RWPE2 (cell line): Measurements from ENCODE around the gene PAX8.

ENCODE experiments used
- ATAC-seq: fragments of 200-7000 bp; cut with Tn5 transposase; 3 replicates; pipeline ENCODE4 v1.9.1; 2021; ENCODE audit warnings: low read depth
- DNase-seq: peaks from one replicate; pipeline ENCODE4 v3.0.0-alpha.2; 2020; ENCODE audit warnings: low spot score
- H3K27ac ChIP-seq: fragments of 450-650 bp; 2 replicates; pipeline ENCODE4 v1.5.1; 2017; ENCODE audit warnings: mild to moderate bottlenecking; ENCODE audit not compliant: poor library complexity, severe bottlenecking
- H3K27me3 ChIP-seq: fragments of 250-450 bp; sonication (Bioruptor Pico); 2 replicates; pipeline ENCODE4 v1.5.1; 2021; ENCODE audit warnings: mild to moderate bottlenecking, moderate library complexity; ENCODE audit not compliant: insufficient read depth, poor library complexity, severe bottlenecking
- H3K36me3 ChIP-seq: fragments of 250-450 bp; sonication (Bioruptor Pico); 2 replicates; pipeline ENCODE4 v1.5.1; 2020; ENCODE audit warnings: low read depth, mild to moderate bottlenecking, moderate library complexity
- H3K4me1 ChIP-seq: fragments of 250-450 bp; sonication (Bioruptor Pico); 2 replicates; pipeline ENCODE4 v1.5.1; 2021; ENCODE audit warnings: mild to moderate bottlenecking, moderate library complexity; ENCODE audit not compliant: insufficient read depth, poor library complexity, severe bottlenecking
- H3K4me3 ChIP-seq: fragments of 250-450 bp; sonication (Bioruptor Pico); 2 replicates; pipeline ENCODE4 v1.5.1; 2021; ENCODE audit warnings: mild to moderate bottlenecking, moderate library complexity; ENCODE audit not compliant: severe bottlenecking
- H3K9me3 ChIP-seq: fragments of 250-450 bp; sonication (Bioruptor Pico); 2 replicates; pipeline ENCODE4 v1.5.1; 2021; ENCODE audit warnings: mild to moderate bottlenecking, moderate library complexity; ENCODE audit not compliant: severe bottlenecking
- CTCF ChIP-seq: fragments of 450-650 bp; IDR thresholded peaks from one replicate; pipeline ENCODE4 v1.5.1; 2017; ENCODE audit warnings: mild to moderate bottlenecking, moderate library complexity; ENCODE audit not compliant: poor library complexity, severe bottlenecking

PAX8 gene

GRCh38 chr2:113215056-113215455 lies 63.7 kb downstream of the PAX8 start:
- Histone ChIP-seq H3K27ac (no peak overlapping the region), H3K27me3 (no peaks in the 10 kb centered on the region), H3K4me1 (peaks cover 14% of the 10 kb centered on the region), H3K4me3 (no peak overlapping the region), H3K36me3 (no peaks in the 10 kb centered on the region), H3K9me3 (no peaks in the 10 kb centered on the region)
- TF ChIP-seq CTCF: no peak
- DNase-seq (no peak), ATAC-seq (no peak)

GRCh38 chr2:113214141-113214540 lies 64.6 kb downstream of the PAX8 start:
- Histone ChIP-seq H3K27ac (no peak overlapping the region), H3K4me1 (peaks cover 14% of the 10 kb centered on the region), H3K36me3 (no peaks in the 10 kb centered on the region), H3K9me3 (no peaks in the 10 kb centered on the region), H3K27me3 (no peaks in the 10 kb centered on the region), H3K4me3 (no peak overlapping the region)
- ATAC-seq (no peak), DNase-seq (no peak)
- no peak for TF ChIP-seq CTCF

GRCh38 chr2:113213061-113213930 lies 65.4 kb downstream of the PAX8 start:
- no peak for TF ChIP-seq CTCF
- no peaks in the 10 kb centered on the region for H3K9me3 ChIP-seq
- peaks cover 14% of the 10 kb centered on the region for H3K4me1 ChIP-seq
- H3K36me3 ChIP-seq: no peaks in the 10 kb centered on the region
- no peak overlapping the region for H3K27ac ChIP-seq
- H3K27me3 ChIP-seq: no peaks in the 10 kb centered on the region
- H3K4me3 ChIP-seq: no peak overlapping the region
- DNase-seq (peak; percentile 10), ATAC-seq (no peak)

- DNase-seq (no peak), ATAC-seq (no peak)
- peaks cover 14% of the 10 kb centered on the region for H3K4me1 ChIP-seq
- no peaks in the 10 kb centered on the region for H3K36me3 ChIP-seq
- no peaks in the 10 kb centered on the region for H3K27me3 ChIP-seq
- H3K4me3 ChIP-seq: no peak overlapping the region
- H3K9me3 ChIP-seq: no peaks in the 10 kb centered on the region
- H3K27ac ChIP-seq: no peak overlapping the region
- no peak for TF ChIP-seq CTCF
Measured at GRCh38 chr2:113212245-113213060, 66.3 kb downstream of the PAX8 start.
